GM19397 (cell line): ENCODE results near the gene MDFI.

Experiments
- ATAC-seq: cut with Tn5 transposase; IDR thresholded peaks from one replicate; pipeline ENCODE4 v1.9.1; 2021; ENCODE audit warnings: mild to moderate bottlenecking, moderate library complexity; ENCODE audit not compliant: unreplicated experiment

The MDFI gene

GRCh38 chr6:41670703-41671360, 32.6 kb downstream of the MDFI start:
- no peak for ATAC-seq

GRCh38 chr6:41671376-41671775, 33.1 kb downstream of the MDFI start:
- no peak for ATAC-seq

- no peak for ATAC-seq
These were observed 33.7 kb downstream of the MDFI start for GRCh38 chr6:41672016-41672415.

DNA sequence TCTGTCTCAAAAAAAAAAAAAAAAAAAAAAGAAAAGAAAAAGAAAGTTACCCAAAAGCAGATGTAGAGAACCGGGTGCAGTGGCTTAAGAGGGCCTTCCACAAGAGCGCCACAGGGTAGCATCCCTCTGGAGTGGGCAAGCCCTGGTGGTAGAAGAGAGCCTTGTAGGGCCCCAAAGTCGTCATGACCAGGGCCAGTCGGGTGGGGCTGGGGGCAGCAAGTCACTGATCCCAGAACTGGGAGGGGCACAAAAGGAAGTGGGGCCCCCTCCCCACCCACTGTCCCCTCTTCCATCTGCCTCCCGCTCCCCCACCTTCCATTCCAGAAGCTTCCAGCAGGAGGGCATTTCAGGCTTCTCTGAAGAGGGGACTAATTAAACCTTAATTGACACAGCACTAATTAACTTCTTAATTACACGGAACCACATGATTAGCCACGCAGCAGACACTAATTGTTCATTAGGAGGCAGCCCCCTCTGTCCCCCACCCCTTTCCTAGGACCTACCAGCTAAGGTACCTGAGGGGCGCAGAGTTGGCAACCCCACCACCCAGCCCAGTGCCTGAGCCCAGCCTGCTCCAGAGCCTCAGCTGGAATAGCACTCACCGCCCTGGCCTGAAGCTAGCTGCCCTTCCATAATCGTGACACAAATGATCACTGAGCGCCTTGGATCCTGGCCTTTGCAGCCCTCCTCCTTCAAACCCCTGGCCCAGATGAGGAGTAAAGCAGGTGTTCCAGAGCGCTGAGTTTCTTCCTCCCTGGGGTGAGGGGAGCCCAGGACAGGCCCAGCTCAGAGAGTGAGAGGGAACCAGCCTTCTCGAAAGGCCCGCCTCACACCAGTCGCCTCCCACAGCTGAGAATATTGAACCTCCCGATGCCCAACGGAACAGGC, 34.8 kb downstream of the MDFI start:
- ATAC-seq: no peak

DNA sequence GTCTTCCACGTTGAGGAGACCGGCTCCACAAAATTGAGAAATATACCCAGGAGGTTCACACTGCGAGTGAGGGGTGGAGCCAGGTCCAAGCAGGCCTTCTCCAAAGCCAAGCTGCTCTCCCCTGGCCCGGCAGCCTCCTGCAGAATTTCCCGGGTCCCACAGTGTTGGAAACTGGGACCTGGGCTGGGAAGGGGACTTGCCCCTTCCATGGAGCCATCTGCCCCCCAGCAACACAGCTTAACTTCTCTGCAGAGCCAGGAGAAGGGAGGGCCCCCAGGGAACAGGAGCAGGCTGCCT, 35.4 kb downstream of the MDFI start:
- no peak for ATAC-seq

- no peak for ATAC-seq
These were observed 36.1 kb downstream of the MDFI start for GRCh38 chr6:41674231-41675000.

DNA sequence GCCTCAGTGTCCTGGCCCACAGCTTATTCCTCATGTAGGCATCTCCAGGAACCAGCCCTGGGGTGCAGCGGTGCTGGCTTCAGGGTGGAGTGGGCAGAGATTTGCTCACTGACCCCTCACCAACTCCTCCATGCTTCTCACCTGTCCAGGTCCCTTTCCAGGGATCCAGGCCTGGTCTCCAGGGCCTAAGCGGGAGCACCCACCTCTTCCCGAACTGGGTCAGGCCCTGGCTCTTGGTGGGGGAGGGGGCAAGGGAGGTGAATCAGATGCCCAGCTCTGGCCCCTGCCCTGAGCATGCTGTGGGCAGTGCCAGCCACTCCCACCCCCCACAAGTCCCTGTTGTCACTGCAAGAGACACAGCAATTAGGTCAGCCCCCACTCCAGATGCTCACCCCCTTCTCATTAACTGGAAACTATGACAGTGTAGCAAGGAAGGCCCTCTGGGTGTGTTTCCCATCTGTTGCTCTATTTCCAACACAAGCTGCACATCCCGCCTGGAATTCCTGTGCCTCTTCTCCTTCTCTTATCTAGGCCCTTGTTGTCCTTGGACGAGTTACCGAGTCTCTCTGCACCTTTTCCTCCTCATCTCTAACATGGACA, 37.0 kb downstream of the MDFI start:
- ATAC-seq: no peak

- no peak for ATAC-seq
These were observed 37.7 kb downstream of the MDFI start for GRCh38 chr6:41675992-41676391.

DNA sequence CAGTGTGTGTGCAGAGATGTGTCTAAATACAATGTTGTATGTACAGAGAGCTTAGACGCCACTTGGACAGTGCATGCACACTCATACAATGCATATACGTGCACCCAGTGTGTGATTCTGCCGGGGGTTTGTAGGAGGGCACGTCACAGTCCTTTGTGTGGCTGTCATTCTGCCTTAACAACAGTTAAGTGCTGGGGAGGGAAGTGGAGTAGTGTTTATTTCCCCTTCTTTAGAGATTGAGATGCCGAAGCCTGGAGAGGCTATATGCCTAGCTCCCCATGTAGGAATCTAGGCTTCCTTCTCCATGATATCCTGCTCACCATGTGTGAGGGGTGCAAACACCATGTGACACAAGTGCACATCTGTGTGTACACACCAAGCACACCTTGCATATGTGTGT, 38.2 kb downstream of the MDFI start:
- no peak for ATAC-seq

DNA sequence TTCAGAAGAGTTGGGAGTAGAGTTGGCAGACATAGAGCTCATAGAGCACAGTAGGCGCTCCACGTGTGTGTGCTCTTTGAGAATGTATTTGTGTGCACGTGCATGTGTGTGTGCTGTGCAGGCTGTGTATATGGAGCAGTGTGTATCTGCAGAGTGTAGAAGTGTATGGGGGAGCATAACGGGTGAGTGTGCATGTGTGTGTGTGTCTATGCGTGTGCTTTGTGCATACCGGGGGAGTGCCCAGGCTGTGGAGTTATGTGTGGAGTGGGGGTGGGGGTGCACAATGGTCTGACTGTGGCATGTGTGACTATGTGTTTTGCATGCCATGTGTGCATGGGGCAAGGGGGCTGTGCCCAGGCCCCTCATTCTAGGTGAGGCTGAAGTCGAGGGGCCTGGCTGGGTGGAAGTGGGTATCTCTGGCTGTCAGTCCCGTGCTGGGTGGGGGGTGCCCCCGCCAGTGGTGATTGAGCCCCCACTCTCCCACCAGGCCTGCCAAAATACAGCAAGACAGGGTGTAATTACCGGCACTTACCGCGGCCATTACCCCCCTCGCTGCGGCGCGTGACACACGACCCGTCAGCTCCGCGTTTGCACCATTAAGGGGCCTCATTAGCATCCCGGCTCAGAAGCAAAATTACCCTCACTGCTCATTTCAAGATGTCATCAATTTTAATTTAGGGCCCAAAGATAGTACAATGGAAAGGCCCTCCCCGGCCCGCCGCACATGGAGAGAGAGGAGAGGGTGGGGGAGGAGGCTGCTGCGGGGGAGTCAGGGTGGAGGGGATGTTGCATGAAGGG, 39.1 kb downstream of the MDFI start:
- no peak for ATAC-seq

DNA sequence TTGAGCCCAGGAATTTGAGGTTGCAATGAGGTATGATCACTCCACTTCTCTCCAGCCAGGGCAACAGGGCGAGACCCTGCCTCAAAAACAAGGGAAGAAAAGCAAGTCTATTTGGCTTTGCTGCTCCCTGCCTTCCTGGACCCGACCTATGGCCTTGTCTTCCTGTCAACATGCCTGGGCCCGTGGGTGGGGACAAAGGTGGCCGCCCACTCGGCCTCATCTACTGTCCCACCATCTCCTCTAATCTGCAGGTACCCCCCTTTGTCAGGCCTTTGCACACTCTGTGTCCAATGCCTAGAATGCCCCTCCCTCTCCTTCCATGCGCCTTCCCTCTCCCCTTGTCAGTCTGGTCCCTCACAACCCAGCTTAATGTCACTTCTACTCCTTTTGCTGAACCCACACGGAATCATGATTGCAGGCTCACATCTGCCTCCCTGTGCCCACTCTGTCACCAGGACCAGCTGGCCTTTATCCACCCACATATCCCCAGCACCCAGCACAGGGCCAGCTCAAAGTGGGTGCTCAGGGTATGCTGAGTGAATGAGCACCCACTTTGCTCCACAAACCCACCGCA, 40.3 kb downstream of the MDFI start:
- ATAC-seq: no peak

DNA sequence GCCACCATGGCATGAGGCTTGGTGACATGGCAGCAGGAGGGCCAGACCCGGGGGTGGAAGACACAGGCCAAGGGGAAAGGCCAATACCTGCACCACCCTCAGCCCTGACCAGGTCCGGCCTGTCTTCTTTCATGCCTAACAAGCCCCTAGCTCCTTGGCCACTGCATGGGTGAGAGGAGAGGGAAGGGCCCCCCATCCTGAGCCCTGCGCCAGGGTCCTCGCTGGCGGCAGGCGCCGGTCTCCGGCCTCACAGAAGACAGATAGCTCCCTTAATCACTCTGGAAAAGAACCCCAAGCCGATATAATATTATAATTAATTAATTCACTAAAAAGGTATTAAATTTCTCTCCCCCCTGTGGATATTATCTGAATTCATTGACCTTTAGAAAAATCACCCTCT, 41.4 kb downstream of the MDFI start:
- no peak for ATAC-seq

GRCh38 chr6:41680182-41680965, 42.1 kb downstream of the MDFI start:
- no peak for ATAC-seq

DNA sequence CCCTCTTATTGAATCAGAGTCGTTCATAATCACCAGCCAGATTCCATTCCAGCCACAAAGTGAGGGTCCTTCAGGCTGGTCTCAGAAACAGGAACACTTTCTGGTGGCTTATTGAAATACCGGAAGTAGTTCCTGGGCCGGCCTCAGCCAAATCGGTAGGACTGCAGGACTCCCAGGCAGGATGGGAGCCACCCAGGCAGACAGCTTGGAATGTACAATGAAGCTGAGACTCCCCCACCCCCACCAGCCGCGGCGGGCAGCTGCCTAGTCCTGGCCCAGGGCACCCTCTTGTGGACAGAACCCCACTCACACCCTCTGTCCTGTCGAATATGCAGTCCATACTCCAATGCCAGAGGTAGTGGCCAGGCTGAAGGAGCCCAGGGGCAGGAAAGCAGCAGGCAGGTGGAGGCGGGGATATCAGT, 43.8 kb downstream of the MDFI start:
- ATAC-seq: no peak

DNA sequence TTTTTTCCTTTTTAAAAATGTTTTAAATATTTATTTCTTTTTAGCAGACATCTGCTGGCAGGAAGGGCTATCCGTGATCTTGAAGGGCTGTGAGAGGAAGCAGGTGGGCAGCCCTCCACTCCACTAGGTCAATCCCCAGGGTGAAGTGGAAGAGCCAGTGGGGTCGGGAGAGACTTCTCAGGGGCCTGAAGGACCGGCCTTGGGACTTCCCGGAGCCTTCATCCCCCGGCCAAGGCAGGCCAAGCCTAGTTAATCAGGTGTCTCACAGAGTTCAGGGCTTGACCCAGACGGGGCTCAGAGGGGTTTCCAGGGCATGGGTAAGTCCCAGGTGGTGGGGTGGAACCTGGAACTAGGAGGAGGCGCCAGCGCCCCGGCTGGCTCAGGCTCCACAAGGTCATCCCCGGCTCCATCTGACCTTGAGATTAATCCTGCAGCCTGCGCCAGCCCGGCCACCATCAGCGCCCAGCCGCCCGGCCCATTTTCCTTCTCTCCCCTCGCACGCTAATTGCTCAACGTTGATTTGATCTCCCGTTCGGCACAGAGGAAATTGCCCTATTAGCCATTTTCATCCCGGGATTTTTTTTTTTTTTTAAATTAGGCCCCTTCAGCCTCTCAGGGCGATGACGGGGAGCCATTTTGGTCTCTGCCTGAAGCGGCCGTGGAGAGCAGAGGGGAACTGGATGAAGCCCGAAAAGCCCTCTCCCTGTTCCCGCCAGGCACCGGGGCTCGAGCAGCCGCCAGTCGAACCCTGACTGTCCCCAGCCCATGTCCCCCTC, 44.4 kb downstream of the MDFI start:
- ATAC-seq: no peak

DNA sequence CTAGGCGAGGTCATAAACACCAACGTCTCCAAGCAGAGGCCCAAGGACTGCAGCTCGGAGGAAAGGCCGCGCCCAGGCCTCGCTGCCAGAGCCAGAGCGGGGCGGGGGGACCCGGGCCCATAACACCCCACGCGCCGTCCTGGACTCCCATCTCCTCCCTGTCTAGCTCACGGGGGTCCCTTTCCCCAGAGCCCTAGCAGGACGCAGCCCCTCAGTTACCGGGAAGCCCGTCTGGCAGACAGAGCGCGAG, 44.9 kb downstream of the MDFI start:
- no peak for ATAC-seq

DNA sequence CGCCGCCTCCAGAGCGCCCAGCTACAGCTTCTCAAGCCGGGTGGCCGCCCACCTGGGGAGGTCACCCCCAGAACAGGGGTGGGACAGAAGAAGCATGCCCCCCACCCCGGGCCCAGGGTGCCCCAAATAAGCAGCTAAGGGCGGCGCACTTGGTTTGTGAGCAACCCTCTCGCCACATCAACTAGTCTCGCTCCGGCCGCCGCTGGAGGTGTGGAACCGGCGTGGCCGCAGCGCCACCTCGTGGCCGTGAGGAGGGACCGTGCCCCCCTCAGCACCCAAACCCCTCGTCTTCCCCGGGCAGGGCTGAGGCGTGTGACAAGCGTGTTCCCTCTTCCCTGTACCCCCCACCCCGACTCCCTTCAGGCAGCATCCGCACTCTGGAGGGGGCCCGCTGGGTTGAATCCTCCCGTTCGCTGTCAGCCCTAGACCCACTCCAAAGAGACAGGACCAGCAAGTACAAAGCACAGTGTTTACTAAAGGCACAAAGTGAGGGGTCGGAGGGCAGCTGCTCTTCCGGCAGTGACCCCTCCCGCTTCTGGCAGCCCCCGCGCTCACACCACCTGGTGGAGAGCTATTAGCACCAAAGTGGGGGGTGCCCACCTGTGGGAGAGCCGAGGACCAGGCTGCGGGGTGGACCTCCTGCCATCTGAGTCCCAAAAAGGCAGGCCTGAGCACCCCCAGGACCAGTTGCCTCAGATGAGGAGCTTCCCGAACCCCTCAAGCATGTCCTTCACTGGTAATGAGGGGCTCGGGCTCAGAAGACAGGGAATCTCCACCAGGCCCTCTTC, 45.4 kb downstream of the MDFI start:
- ATAC-seq: peak; percentile 55
